Ectodermal cell (in vitro differentiated cells): ENCODE measurements around the gene MYO1F.
"Not testable (repeated sequence)": the region's sequence is repeated elsewhere in the genome, so short reads cannot be mapped to it uniquely, and the experiment has no call there.

Experiments
- H3K27ac ChIP-seq: 2 replicates; pipeline ENCODE4 v1.7.0; 2013; ENCODE audit warnings: mild to moderate bottlenecking, low read depth, low read length; ENCODE audit not compliant: insufficient read depth, poor library complexity, severe bottlenecking
- H3K27me3 ChIP-seq: 2 replicates; pipeline ENCODE4 v1.7.0; 2013; ENCODE audit warnings: mild to moderate bottlenecking, low read length; ENCODE audit not compliant: insufficient read depth, control insufficient read depth, poor library complexity, severe bottlenecking
- H3K36me3 ChIP-seq: one replicate; pipeline ENCODE4 v1.7.0; 2013; ENCODE audit warnings: low read length; ENCODE audit not compliant: control insufficient read depth, insufficient read depth
- H3K4me1 ChIP-seq: one replicate; pipeline ENCODE4 v1.7.0; 2013; ENCODE audit warnings: low read length; ENCODE audit not compliant: control insufficient read depth, insufficient read depth
- H3K4me3 ChIP-seq: 2 replicates; pipeline ENCODE4 v1.7.0; 2013; ENCODE audit warnings: low read depth, low read length, control low read depth; ENCODE audit not compliant: insufficient read depth
- H3K9me3 ChIP-seq: 2 replicates; pipeline ENCODE4 v1.7.0; 2013; ENCODE audit warnings: mild to moderate bottlenecking, low read length, moderate library complexity; ENCODE audit not compliant: control insufficient read depth
- WGBS, 2 experiments: methylation state at CpG; one replicate each; pipeline ENCODE4 v1.1.7; 2013; ENCODE audit warnings: missing lambda C conversion rate in 2 of 2; 5-methylcytosine and 5-hydroxymethylcytosine counted together

Gene MYO1F

GRCh38 chr19:8569066-8569771, 8.0 kb downstream of the MYO1F start:
- 83 to 87% methylated on average over 5 of the region's 5 CpGs for WGBS, 2 experiments
- H3K27ac ChIP-seq = no peak overlapping the region
- no peaks in the 10 kb centered on the region for H3K4me1 ChIP-seq
- no peaks in the 10 kb centered on the region for H3K27me3 ChIP-seq
- H3K4me3 ChIP-seq = no peak overlapping the region
- H3K36me3 ChIP-seq = no peaks in the 10 kb centered on the region
- H3K9me3 ChIP-seq = no peaks in the 10 kb centered on the region

GRCh38 chr19:8567522-8568172, 9.6 kb downstream of the MYO1F start:
- 92 to 93% methylated on average over 15 of the region's 15 CpGs for WGBS, 2 experiments

GRCh38 chr19:8566855-8567254, 10.4 kb downstream of the MYO1F start:
- no peak overlapping the region for H3K4me3 ChIP-seq
- WGBS, 2 experiments = 88 to 99% methylated on average over 7 of the region's 7 CpGs
- H3K36me3 ChIP-seq = no peaks in the 10 kb centered on the region
- no peaks in the 10 kb centered on the region for H3K27me3 ChIP-seq
- no peaks in the 10 kb centered on the region for H3K9me3 ChIP-seq
- no peak overlapping the region for H3K27ac ChIP-seq
- no peaks in the 10 kb centered on the region for H3K4me1 ChIP-seq

More at GRCh38 chr19:8567522-8568172, 9.6 kb downstream of the MYO1F start:
- Histone ChIP-seq H3K4me1 (no peaks in the 10 kb centered on the region), H3K4me3 (no peak overlapping the region), H3K9me3 (no peaks in the 10 kb centered on the region), H3K27me3 (no peaks in the 10 kb centered on the region), H3K36me3 (no peaks in the 10 kb centered on the region), H3K27ac (no peak overlapping the region)

GRCh38 chr19:8564866-8565265, 12.4 kb downstream of the MYO1F start:
- H3K27ac ChIP-seq, H3K9me3 ChIP-seq, H3K27me3 ChIP-seq, H3K4me1 ChIP-seq, H3K36me3 ChIP-seq, H3K4me3 ChIP-seq: not testable (repeated sequence)
- WGBS, 2 experiments = 92 to 94% methylated on average over 8 of the region's 8 CpGs

- H3K4me1 ChIP-seq = no peaks in the 10 kb centered on the region
- H3K27ac ChIP-seq = no peak overlapping the region
- WGBS, 2 experiments = 79 to 82% methylated on average over 2 of the region's 2 CpGs
Measured at GRCh38 chr19:8561075-8561764, 16.0 kb downstream of the MYO1F start.

GRCh38 chr19:8558325-8558724, 18.9 kb downstream of the MYO1F start:
- Histone ChIP-seq H3K27ac (no peak overlapping the region), H3K9me3 (no peaks in the 10 kb centered on the region), H3K4me3 (no peak overlapping the region), H3K36me3 (no peaks in the 10 kb centered on the region), H3K27me3 (no peaks in the 10 kb centered on the region), H3K4me1 (no peaks in the 10 kb centered on the region)
- WGBS, 2 experiments = 85% methylated on average over 2 of the region's 2 CpGs

More at GRCh38 chr19:8561075-8561764, 16.0 kb downstream of the MYO1F start:
- Histone ChIP-seq H3K4me3 (no peak overlapping the region), H3K9me3 (no peaks in the 10 kb centered on the region), H3K36me3 (no peaks in the 10 kb centered on the region), H3K27me3 (no peaks in the 10 kb centered on the region)

- H3K27ac ChIP-seq = no peak overlapping the region
- 78 to 79% methylated on average over 6 of the region's 6 CpGs for WGBS, 2 experiments
- no peaks in the 10 kb centered on the region for H3K36me3 ChIP-seq
- no peaks in the 10 kb centered on the region for H3K27me3 ChIP-seq
- no peak overlapping the region for H3K4me3 ChIP-seq
- no peaks in the 10 kb centered on the region for H3K9me3 ChIP-seq
- H3K4me1 ChIP-seq = no peaks in the 10 kb centered on the region
Measured at GRCh38 chr19:8557642-8558238, 19.5 kb downstream of the MYO1F start.

GRCh38 chr19:8553729-8554128, 23.5 kb downstream of the MYO1F start:
- 91 to 96% methylated on average over 7 of the region's 7 CpGs for WGBS, 2 experiments
- H3K27ac ChIP-seq, H3K4me3 ChIP-seq, H3K27me3 ChIP-seq, H3K4me1 ChIP-seq, H3K9me3 ChIP-seq, H3K36me3 ChIP-seq: not testable (repeated sequence)

GRCh38 chr19:8552810-8553209, 24.4 kb downstream of the MYO1F start:
- H3K27me3 ChIP-seq = no peaks in the 10 kb centered on the region
- 91 to 92% methylated on average over 10 of the region's 10 CpGs for WGBS, 2 experiments
- H3K4me1 ChIP-seq = no peaks in the 10 kb centered on the region
- no peaks in the 10 kb centered on the region for H3K36me3 ChIP-seq
- H3K27ac ChIP-seq = no peak overlapping the region
- no peak overlapping the region for H3K4me3 ChIP-seq
- no peaks in the 10 kb centered on the region for H3K9me3 ChIP-seq

GRCh38 chr19:8550070-8550469, 27.2 kb downstream of the MYO1F start:
- no peaks in the 10 kb centered on the region for H3K9me3 ChIP-seq
- H3K4me1 ChIP-seq = no peaks in the 10 kb centered on the region
- H3K27ac ChIP-seq = no peak overlapping the region
- WGBS, 2 experiments = 94% methylated on average over 15 of the region's 15 CpGs
- peaks cover 3% of the 10 kb centered on the region for H3K36me3 ChIP-seq
- no peak overlapping the region for H3K4me3 ChIP-seq
- H3K27me3 ChIP-seq = no peaks in the 10 kb centered on the region
